ENCODE measurements around the gene CA12. TPM values are rescaled to one million over a fixed set of nuclear protein-coding genes. Genes with fewer than 3 reads are reported as not detected.

Gene CA12
- total RNA-seq, 4 donors from 2014 or later = 126 to 156 (median 143) TPM

DNA sequence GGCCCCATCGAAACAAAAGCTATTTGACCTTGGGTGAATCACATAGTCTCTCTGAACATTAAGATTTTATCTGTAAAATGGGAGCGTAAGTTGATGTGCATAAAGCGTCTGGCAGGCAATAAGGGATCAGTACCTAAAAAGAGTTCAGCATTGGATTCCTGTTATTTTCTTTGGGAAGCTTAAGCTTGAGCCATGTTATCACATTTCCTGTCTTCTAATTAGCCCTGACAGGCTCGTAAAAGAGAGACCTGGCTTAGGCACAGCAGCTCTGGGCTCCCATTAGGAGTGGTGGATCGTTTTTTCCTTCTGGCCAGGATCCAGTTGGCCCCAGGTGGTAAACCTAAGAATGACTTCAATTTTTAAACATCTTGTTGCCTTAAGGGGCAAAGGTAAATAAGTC lies 26.0 kb upstream of the CA12 start:
- 62 to 69% methylated on average over 5 of the region's 5 CpGs for WGBS, 2 donors
- no peak overlapping the region for H3K4me3 ChIP-seq
- peaks cover 0 to 2% (median 0%) of the 10 kb centered on the region in 3 donors for H3K4me1 ChIP-seq
- no peak overlapping the region for H3K27ac ChIP-seq
- no peaks in the 10 kb centered on the region for H3K9me3 ChIP-seq
- TF ChIP-seq, protein P1, sequence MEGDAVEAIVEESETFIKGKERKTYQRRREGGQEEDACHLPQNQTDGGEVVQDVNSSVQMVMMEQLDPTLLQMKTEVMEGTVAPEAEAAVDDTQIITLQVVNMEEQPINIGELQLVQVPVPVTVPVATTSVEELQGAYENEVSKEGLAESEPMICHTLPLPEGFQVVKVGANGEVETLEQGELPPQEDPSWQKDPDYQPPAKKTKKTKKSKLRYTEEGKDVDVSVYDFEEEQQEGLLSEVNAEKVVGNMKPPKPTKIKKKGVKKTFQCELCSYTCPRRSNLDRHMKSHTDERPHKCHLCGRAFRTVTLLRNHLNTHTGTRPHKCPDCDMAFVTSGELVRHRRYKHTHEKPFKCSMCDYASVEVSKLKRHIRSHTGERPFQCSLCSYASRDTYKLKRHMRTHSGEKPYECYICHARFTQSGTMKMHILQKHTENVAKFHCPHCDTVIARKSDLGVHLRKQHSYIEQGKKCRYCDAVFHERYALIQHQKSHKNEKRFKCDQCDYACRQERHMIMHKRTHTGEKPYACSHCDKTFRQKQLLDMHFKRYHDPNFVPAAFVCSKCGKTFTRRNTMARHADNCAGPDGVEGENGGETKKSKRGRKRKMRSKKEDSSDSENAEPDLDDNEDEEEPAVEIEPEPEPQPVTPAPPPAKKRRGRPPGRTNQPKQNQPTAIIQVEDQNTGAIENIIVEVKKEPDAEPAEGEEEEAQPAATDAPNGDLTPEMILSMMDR (IDR thresholded peaks at IDR 0.05) = no peak
- no peak for TF ChIP-seq POLR2A (IDR thresholded peaks at IDR 0.05)
- H3K27me3 ChIP-seq = peaks cover 0 to 4% (median 0%) of the 10 kb centered on the region in 4 donors
- no peak for DNase-seq
- no peaks in the 10 kb centered on the region for H3K36me3 ChIP-seq
- intact Hi-C loops (cut with DNase I) = no loop called here

DNA sequence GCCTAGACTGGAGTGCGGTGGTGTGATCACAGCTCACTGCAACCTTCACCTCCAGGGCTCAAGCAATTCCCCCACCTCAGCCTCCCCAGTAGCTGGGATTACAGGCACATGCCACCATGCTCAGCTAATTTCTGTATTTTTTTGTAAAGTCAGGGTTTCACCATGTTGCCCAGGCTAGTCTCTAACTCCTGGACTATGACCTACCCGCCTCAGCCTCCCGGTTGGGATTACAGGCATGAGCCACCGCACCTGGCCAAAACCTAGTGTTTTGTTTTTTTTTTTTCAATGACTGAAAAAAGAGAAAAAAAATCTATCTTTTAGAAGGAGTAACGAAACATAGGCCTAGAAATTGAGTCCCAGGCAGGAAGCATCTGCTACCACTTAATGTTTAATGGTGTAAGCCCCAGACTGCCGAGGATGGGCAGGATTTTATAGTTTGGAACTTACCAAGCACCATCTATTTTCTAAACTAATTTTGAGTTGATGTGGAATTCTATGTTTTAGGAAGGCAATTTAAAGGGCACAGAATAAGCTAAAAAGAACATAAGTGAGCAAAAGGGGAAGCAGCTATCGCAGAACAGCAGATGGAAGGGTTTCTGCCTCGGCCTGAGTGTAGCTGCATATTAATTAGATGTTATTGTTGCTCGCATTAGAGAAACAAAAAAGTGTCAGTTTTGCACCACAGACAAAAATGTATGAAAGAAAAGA lies 24.2 kb upstream of the CA12 start:
- Histone ChIP-seq H3K27ac (no peak overlapping the region), H3K4me1 (peaks cover 0 to 3% (median 0%) of the 10 kb centered on the region in 3 donors), H3K9me3 (no peaks in the 10 kb centered on the region), H3K27me3 (no peaks in the 10 kb centered on the region), H3K36me3 (no peaks in the 10 kb centered on the region), H3K4me3 (no peak overlapping the region)
- 80 to 86% methylated on average over 6 to 9 of the region's 9 CpGs for WGBS, 2 donors
- DNase-seq = no peak
- TF ChIP-seq, protein P1 (IDR thresholded peaks at IDR 0.05) = no peak
- TF ChIP-seq POLR2A (IDR thresholded peaks at IDR 0.05) = no peak
- intact Hi-C loops (cut with DNase I) = no loop called here

DNA sequence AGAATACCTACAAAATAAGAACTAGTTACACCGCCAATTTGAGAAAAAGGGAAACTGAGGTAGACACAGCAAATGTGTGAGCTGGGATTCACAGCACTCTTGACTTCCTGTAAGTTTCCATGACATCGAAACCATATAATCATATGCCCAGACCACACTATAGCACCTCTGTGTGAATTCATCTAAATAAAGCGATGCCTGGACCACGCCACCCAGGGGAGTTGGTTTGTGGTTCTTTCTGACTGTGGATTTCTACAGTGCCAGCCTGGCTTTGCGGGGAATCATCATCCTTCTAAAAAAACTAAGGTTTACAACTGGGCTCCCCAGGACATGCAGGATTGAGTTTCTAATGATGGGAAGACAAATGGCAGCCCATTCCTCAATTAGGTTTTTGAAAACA lies 23.5 kb upstream of the CA12 start:
- 76 to 92% methylated on average over 5 of the region's 5 CpGs for WGBS, 2 donors
- no peaks in the 10 kb centered on the region for H3K27me3 ChIP-seq
- H3K4me1 ChIP-seq = peaks cover 0 to 3% (median 0%) of the 10 kb centered on the region in 3 donors
- no peak overlapping the region for H3K27ac ChIP-seq
- no peaks in the 10 kb centered on the region for H3K9me3 ChIP-seq
- no peaks in the 10 kb centered on the region for H3K36me3 ChIP-seq
- DNase-seq = no peak
- no peak overlapping the region for H3K4me3 ChIP-seq
- no peak for TF ChIP-seq POLR2A (IDR thresholded peaks at IDR 0.05)
- TF ChIP-seq, protein P1 (IDR thresholded peaks at IDR 0.05) = no peak
- intact Hi-C loops (cut with DNase I) = no loop called here

DNA sequence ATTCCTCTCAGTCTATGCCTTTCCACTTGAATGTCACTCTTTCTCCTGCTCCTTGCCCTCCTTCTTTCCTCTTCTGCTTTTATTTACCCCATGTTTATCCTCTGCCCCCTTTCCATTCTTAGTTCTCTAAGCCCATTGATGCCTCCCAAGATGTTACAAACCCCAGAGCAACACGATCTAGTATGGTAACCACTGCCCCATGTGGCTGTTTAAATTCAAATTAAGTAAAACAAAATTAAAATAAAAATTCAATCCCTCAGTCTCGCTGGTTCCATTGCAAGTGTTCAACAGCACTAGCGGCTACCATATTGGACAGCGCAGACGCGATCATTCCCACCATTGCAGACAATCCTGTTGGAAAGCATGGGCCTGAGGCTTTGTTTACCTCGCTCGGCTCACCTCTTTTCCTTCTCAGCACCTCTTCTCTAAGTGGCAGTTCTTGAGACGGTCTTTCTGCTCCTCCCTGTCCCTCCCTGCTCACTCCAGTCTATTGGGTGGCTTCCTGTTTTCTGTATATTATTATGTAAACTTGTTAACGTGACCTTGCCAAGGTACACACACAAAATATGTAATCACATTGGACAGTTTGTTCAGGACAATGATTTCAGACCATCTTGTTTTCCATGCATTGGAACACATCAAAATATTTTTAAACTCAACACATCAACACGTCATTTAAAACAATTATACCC lies 21.8 kb upstream of the CA12 start:
- Histone ChIP-seq H3K36me3 (no peaks in the 10 kb centered on the region), H3K27me3 (no peaks in the 10 kb centered on the region), H3K4me3 (no peak overlapping the region), H3K4me1 (peaks cover 0 to 3% (median 0%) of the 10 kb centered on the region in 3 donors), H3K9me3 (no peaks in the 10 kb centered on the region), H3K27ac (no peak overlapping the region)
- TF ChIP-seq, protein P1 (IDR thresholded peaks at IDR 0.05) = no peak
- TF ChIP-seq POLR2A (IDR thresholded peaks at IDR 0.05) = no peak
- DNase-seq = no peak
- intact Hi-C loops (cut with DNase I) = loop anchor here (5.0 kb wide), 1 partner anchor 111 kb away; no protein-coding TSS in a partner anchor
- WGBS, 2 donors = 77 to 78% methylated on average over 11 of the region's 11 CpGs

Data from esophagus squamous epithelium (tissue), 5 donors.